HepG2 (cell line): ENCODE data around the gene MXRA8. TPM values are rescaled to one million over a fixed set of nuclear protein-coding genes. Genes with fewer than 3 reads are reported as not detected.

Source experiments
- MTF1 ChIP-seq: sonication (generic); formaldehyde crosslinking; IDR thresholded peaks from 2 replicates; pipeline ENCODE4 v1.5.0; 2020; ENCODE audit warnings: missing genetic modification reagents
- NCOR1 ChIP-seq: fragments of 200-600 bp; sonication (generic); IDR thresholded peaks from 2 replicates; pipeline ENCODE4 v1.7.0; 2017; ENCODE audit warnings: antibody characterized with exemption, low read length, borderline replicate concordance
- NONO ChIP-seq, 2 experiments: fragments of 450-650 bp in 1 of 2; sonication (generic) in 1 of 2; formaldehyde crosslinking in 1 of 2; IDR thresholded peaks in 1 of 2; conservative IDR thresholded peaks in 1 of 2; 2 replicates each; pipeline versions ENCODE4 v1.6.1 to v1.8.0; 2017 to 2022; ENCODE audit warnings: mild to moderate bottlenecking in 1 of 2, missing genetic modification reagents in 1 of 2, moderate library complexity in 1 of 2
- TRIM24 ChIP-seq: sonication (generic); formaldehyde crosslinking; IDR thresholded peaks from 2 replicates; pipeline ENCODE4 v1.8.0; 2022; ENCODE audit warnings: mild to moderate bottlenecking, missing genetic modification reagents
- YY1 ChIP-seq: IDR thresholded peaks from 2 replicates; pipeline ENCODE4 v1.6.1; 2011; ENCODE audit warnings: low read length, low read depth, moderate library complexity, mild to moderate bottlenecking; ENCODE audit not compliant: insufficient read depth, insufficient replicate concordance
- ZNF205 ChIP-seq: IDR thresholded peaks from 2 replicates; pipeline ENCODE4 v1.6.1; 2018; ENCODE audit warnings: missing biosample characterization, missing genetic modification reagents
- ZNF274 ChIP-seq: sonication (generic); formaldehyde crosslinking; IDR thresholded peaks from 2 replicates; pipeline ENCODE4 v1.5.1; 2020; ENCODE audit warnings: mild to moderate bottlenecking, missing genetic modification reagents
- ZNF547 ChIP-seq: sonication (generic); formaldehyde crosslinking; IDR thresholded peaks from 2 replicates; pipeline ENCODE4 v1.5.1; 2020; ENCODE audit warnings: mild to moderate bottlenecking, missing genetic modification reagents
- ZNF557 ChIP-seq: sonication (generic); formaldehyde crosslinking; IDR thresholded peaks from 2 replicates; pipeline ENCODE4 v1.4.0; 2020; ENCODE audit warnings: missing genetic modification reagents
- polyA plus RNA-seq, 8 experiments: library from polyadenylated mRNA; depleted of rRNA in 3 of 8; stranded (reverse) in 7 of 8; unstranded in 1 of 8; fragments of >200 nt; fragmentation: Illumina TruSeq in 4 of 8; extraction: Trizol in 4 of 8; gene quantifications; 2 replicates each; pipeline versions ENCODE4 v1.2.1 to v1.2.3, GENCODE V29; 2011 to 2016; ENCODE audit warnings: low read depth in 4 of 8, missing spikeins in 1 of 8, mixed read lengths in 1 of 8; ENCODE audit not compliant: insufficient read depth in 1 of 8
- total RNA-seq, 5 experiments: library from RNA; depleted of rRNA; stranded (reverse); fragments of >200 nt; fragmentation: Illumina TruSeq; extraction: Trizol; gene quantifications; 2 replicates each; pipeline ENCODE4 v1.2.3, GENCODE V29; 2016; ENCODE audit warnings: low read depth in 1 of 5
- TF ChIP-seq, protein P1 (sequence below): sonication (generic); formaldehyde crosslinking; IDR thresholded peaks from 2 replicates; pipeline ENCODE4 v1.5.0; 2020; ENCODE audit warnings: mild to moderate bottlenecking, missing genetic modification reagents, borderline replicate concordance
- TF ChIP-seq, protein P2 (sequence below): sonication (generic); formaldehyde crosslinking; IDR thresholded peaks from 2 replicates; pipeline ENCODE4 v1.4.0; 2020; ENCODE audit warnings: mild to moderate bottlenecking, missing genetic modification reagents

MXRA8 gene
- total and polyA plus RNA-seq, 2 of the 13 experiments (the other 11 are each of a cell fraction or from before 2014, with no cell fraction given), result 19.8 to 44.8 TPM

DNA sequence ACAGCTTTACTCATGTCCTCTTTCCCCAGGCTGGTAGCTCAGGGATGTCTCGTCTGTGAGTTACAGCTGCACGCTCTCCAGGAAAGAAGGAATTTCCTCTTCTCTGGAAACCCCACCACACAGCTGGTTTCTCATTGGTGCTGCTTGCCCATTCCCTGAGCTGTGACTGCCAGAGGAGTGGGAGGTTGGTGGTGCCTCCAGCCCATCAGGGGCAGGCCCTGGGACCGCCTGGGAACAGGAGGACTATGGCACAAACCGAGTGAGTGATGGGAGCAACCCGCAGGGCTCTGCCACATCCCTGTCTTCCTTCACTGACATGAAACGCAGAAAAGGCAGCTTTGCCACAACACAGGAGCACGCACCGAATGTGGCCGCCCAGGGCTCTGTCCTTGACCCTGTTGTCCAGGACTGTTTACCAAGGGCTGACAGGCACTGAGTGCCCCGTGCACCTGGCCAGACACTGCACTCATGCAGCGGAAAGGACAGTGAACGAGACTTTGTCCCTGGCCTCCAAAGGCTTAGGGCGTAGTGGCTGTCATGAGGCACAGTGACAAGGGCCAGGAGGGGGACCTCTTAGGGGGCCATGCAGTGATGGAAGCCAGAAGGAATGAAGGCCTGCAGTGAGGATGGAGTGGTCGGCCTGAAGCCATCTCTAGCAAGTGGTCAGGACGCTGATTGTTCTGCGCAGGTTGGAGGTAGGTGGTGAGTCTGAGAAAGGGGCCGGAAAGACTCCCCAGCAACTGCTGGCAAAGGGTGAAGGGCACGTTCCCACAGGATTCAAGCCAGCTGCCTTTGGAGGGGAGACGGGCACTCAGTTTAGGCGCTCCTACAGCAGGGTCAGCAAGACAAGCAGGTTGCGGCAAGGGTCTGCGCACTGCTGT, 42.5 kb upstream of the MXRA8 start (continued):
- TF ChIP-seq NONO (IDR thresholded peaks at IDR 0.05) (no peak), NONO (CRISPR knock-in tag; conservative IDR thresholded peaks at IDR 0.05) (peak; percentile 98), YY1 (peak; percentile 74), MTF1 (no peak), TRIM24 (CRISPR knock-in tag) (no peak), NCOR1 (peak; percentile 94), ZNF547 (peak; percentile 41), ZNF205 (CRISPR knock-in tag) (peak; percentile 94), ZNF557 (CRISPR knock-in tag) (peak; percentile 79; the same call in 1 of the 2 replicates), ZNF274 (no peak; the same call in 1 of the 2 replicates)
- TF ChIP-seq, protein P1, sequence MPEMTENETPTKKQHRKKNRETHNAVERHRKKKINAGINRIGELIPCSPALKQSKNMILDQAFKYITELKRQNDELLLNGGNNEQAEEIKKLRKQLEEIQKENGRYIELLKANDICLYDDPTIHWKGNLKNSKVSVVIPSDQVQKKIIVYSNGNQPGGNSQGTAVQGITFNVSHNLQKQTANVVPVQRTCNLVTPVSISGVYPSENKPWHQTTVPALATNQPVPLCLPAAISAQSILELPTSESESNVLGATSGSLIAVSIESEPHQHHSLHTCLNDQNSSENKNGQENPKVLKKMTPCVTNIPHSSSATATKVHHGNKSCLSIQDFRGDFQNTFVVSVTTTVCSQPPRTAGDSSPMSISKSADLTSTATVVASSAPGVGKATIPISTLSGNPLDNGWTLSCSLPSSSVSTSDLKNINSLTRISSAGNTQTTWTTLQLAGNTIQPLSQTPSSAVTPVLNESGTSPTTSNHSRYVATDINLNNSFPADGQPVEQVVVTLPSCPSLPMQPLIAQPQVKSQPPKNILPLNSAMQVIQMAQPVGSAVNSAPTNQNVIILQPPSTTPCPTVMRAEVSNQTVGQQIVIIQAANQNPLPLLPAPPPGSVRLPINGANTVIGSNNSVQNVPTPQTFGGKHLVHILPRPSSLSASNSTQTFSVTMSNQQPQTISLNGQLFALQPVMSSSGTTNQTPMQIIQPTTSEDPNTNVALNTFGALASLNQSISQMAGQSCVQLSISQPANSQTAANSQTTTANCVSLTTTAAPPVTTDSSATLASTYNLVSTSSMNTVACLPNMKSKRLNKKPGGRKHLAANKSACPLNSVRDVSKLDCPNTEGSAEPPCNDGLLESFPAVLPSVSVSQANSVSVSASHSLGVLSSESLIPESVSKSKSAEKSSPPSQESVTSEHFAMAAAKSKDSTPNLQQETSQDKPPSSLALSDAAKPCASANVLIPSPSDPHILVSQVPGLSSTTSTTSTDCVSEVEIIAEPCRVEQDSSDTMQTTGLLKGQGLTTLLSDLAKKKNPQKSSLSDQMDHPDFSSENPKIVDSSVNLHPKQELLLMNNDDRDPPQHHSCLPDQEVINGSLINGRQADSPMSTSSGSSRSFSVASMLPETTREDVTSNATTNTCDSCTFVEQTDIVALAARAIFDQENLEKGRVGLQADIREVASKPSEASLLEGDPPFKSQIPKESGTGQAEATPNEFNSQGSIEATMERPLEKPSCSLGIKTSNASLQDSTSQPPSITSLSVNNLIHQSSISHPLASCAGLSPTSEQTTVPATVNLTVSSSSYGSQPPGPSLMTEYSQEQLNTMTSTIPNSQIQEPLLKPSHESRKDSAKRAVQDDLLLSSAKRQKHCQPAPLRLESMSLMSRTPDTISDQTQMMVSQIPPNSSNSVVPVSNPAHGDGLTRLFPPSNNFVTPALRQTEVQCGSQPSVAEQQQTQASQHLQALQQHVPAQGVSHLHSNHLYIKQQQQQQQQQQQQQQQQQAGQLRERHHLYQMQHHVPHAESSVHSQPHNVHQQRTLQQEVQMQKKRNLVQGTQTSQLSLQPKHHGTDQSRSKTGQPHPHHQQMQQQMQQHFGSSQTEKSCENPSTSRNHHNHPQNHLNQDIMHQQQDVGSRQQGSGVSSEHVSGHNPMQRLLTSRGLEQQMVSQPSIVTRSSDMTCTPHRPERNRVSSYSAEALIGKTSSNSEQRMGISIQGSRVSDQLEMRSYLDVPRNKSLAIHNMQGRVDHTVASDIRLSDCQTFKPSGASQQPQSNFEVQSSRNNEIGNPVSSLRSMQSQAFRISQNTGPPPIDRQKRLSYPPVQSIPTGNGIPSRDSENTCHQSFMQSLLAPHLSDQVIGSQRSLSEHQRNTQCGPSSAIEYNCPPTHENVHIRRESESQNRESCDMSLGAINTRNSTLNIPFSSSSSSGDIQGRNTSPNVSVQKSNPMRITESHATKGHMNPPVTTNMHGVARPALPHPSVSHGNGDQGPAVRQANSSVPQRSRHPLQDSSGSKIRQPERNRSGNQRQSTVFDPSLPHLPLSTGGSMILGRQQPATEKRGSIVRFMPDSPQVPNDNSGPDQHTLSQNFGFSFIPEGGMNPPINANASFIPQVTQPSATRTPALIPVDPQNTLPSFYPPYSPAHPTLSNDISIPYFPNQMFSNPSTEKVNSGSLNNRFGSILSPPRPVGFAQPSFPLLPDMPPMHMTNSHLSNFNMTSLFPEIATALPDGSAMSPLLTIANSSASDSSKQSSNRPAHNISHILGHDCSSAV (CRISPR knock-in tag), result 0 out of 2 replicates have a peak, but pooled peaks have one; percentile 74
- TF ChIP-seq, protein P2, sequence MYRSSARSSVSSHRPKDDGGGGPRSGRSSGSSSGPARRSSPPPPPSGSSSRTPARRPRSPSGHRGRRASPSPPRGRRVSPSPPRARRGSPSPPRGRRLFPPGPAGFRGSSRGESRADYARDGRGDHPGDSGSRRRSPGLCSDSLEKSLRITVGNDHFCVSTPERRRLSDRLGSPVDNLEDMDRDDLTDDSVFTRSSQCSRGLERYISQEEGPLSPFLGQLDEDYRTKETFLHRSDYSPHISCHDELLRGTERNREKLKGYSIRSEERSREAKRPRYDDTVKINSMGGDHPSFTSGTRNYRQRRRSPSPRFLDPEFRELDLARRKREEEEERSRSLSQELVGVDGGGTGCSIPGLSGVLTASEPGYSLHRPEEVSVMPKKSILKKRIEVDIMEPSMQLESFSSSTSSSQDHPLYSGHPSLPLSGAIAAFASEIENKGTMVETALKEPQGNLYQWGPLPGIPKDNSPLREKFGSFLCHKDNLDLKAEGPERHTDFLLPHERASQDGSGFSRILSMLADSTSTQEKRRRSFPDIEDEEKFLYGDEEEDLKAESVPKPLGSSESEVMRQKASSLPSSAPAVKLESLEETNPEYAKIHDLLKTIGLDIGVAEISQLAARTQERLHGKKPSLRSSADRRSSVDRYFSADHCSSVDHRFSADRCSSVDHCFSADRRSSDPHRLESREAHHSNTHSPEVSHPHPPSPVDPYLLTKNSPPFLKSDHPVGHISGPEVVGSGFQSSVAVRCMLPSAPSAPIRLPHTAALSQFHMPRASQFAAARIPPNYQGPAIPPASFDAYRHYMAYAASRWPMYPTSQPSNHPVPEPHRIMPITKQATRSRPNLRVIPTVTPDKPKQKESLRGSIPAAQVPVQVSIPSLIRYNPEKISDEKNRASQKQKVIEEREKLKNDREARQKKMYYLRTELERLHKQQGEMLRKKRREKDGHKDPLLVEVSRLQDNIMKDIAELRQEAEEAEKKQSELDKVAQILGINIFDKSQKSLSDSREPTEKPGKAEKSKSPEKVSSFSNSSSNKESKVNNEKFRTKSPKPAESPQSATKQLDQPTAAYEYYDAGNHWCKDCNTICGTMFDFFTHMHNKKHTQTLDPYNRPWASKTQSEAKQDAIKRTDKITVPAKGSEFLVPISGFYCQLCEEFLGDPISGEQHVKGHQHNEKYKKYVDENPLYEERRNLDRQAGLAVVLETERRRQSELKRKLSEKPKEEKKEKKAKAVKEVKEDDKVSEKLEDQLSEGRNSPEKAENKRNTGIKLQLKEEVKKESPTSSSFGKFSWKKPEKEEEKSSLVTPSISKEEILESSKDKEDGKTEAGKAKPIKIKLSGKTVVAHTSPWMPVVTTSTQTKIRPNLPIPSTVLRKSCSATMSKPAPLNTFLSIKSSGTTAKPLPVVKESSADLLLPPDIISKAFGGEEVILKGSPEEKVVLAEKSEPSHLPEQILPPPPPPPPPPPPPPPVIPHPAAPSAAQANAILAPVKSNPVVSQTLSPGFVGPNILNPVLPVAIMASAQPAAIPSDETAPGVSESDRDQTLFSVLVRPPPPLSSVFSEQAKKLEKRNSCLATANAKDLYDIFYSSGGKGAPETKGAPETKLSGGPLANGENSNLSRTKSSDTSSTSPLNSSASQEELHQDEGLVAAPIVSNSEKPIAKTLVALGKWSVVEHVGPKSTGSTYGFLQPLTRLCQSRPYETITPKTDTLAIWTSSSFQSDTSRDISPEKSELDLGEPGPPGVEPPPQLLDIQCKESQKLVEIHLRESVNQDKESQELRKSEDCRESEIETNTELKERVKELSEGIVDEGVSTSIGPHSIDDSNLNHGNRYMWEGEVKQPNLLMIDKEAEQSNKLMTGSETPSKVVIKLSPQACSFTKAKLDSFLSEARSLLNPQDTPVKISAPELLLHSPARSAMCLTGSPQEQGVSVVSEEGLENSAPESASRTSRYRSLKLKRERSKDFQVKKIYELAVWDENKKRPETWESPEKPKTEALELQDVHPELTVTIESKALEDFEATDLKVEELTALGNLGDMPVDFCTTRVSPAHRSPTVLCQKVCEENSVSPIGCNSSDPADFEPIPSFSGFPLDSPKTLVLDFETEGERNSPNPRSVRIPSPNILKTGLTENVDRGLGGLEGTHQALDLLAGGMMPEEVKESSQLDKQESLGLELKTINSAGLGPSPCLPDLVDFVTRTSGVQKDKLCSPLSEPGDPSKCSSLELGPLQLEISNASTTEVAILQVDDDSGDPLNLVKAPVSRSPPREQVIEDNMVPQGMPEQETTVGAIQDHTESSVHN, result peak; percentile 81
